Suppressor macrophage (primary cell): Measurements from ENCODE around the gene SCD.

Source experiments
- DNase-seq, 4 experiments: peaks; one replicate each; pipeline ENCODE4 v3.0.0-alpha.2; 2020 to 2022

SCD gene

GRCh38 chr10:100401631-100402328 lies 54.7 kb downstream of the SCD start:
- no peak for DNase-seq

- no peak for DNase-seq
Observed at GRCh38 chr10:100403734-100404133, 56.7 kb downstream of the SCD start.

GRCh38 chr10:100413173-100413572 lies 66.1 kb downstream of the SCD start:
- DNase-seq, result no peak
